ENCODE data around the gene FAM83D. TPM values are rescaled to one million over a fixed set of nuclear protein-coding genes. Genes with fewer than 3 reads are reported as not detected.

Gene FAM83D
- total and polyA plus RNA-seq, 2 donors (not counting 1 experiment from before 2014, with no cell fraction given): 0.82 to 1.7 TPM

DNA sequence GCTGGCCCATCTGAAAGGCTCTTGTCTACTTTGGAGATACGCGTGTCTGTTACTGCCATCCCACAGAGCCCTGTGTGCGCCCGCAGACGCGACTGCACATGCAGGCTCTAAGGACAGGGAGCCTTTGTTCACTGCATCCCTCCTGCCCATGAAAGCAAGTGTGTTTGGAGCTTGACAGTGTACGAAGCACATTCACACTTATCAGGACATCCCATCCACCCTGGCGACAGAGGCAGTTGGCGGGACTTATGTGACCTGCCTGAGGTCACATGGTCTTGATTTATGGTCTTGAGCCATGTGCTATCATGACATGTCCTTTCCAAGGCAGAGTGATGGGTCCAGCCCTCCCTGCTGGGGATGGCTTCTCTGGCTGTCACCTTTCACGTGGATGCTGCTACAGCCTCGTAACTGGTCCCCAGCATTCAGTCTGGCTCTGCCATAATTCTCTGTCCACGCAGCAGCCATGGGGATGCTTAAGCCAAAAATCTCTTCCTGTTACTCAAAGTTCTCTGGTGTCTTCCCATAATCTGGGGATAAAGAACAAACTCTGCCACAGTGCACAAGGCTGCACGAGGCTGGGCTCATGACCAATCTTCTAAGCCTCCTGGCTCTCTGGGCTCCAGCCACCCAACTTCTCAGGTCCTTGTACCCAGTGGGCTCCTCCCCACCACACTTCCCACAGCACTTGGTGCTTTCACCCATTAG is 36.3 kb upstream of the FAM83D start:
- H3K27me3 ChIP-seq (replicated peaks in 1 of 4; ENCODE audit: control extremely low read depth in 1 of 4, control insufficient read depth in 3 of 4, insufficient read depth in 4 of 4, low read length in 3 of 4): no peaks in the 10 kb centered on the region
- peaks cover 2 to 48% of the 10 kb centered on the region in 2 experiments for H3K36me3 ChIP-seq (replicated peaks in 1 of 2; ENCODE audit: control extremely low read depth in 1 of 2, control insufficient read depth in 1 of 2, extremely low read depth in 1 of 2, insufficient read depth in 2 of 2, low read length in 1 of 2)
- no peak overlapping the region for H3K4me3 ChIP-seq (ENCODE audit: control extremely low read depth in 1 of 5, extremely low read depth in 1 of 5, insufficient read depth in 1 of 5, low read depth in 2 of 5, low read length in 4 of 5)
- H3K9me3 ChIP-seq (ENCODE audit: control extremely low read depth in 1 of 3, control insufficient read depth in 2 of 3, insufficient read depth in 1 of 3, low read length in 2 of 3): peaks cover 0 to 4% (median 4%) of the 10 kb centered on the region in 3 donors
- peaks cover 14% of the 10 kb centered on the region for H4K20me1 ChIP-seq (ENCODE audit: control insufficient read depth, insufficient read depth, low read length, poor library complexity, severe bottlenecking)
- no peak overlapping the region for H2AFZ ChIP-seq (ENCODE audit: insufficient read depth, low read depth, low read length, poor library complexity, severe bottlenecking)
- no peak overlapping the region for H3K4me2 ChIP-seq (replicated peaks; ENCODE audit: low read depth, low read length, poor library complexity, severe bottlenecking)
- H3K27me3 Mint-ChIP-seq: no peaks in the 10 kb centered on the region
- H3K9ac ChIP-seq (ENCODE audit: low read length): no peak overlapping the region
- ATAC-seq (ENCODE audit: low read depth) (no peak), DNase-seq (no peak)
- 94% methylated on average over 13 of the region's 13 CpGs for WGBS (ENCODE audit: insufficient coverage)
- H3K4me3 Mint-ChIP-seq: no peak overlapping the region
- peaks cover 77% of the 10 kb centered on the region for H3K4me1 Mint-ChIP-seq
- peaks cover 49 to 88% of the 10 kb centered on the region in 2 donors for H3K4me1 ChIP-seq (ENCODE audit: control insufficient read depth in 2 of 2, insufficient read depth in 2 of 2, low read length in 2 of 2)
- H3K79me2 ChIP-seq (ENCODE audit: control insufficient read depth, insufficient read depth, low read length): peaks cover 90% of the 10 kb centered on the region
- H3K27ac Mint-ChIP-seq: peak overlapping the region; percentile 87
- ChIA-PET CTCF (interaction anchor here (1.4 to 11.0 kb wide), 6 partner anchors 9 to 83 kb away, joined by 4 to 141 read pairs (median 99); partner anchors contain the start of gene PPP1R16B), POLR2A (interaction anchor here (0.6 to 3.9 kb wide), 3 partner anchors 9 to 47 kb away, joined by 5 to 37 read pairs (median 20); no protein-coding TSS in a partner anchor)
- H3K27ac ChIP-seq (ENCODE audit: low read length in 2 of 2): peak overlapping the region; percentile 22 to 57
- intact Hi-C loops (cut with micrococcal nuclease): loop anchor here (5.0 kb wide), 2 partner anchors 63 to 143 kb away; partner anchors contain the start of gene ACTR5
- H3K9me3 Mint-ChIP-seq (ENCODE audit: insufficient read depth): no peaks in the 10 kb centered on the region
- TF ChIP-seq, protein P1, sequence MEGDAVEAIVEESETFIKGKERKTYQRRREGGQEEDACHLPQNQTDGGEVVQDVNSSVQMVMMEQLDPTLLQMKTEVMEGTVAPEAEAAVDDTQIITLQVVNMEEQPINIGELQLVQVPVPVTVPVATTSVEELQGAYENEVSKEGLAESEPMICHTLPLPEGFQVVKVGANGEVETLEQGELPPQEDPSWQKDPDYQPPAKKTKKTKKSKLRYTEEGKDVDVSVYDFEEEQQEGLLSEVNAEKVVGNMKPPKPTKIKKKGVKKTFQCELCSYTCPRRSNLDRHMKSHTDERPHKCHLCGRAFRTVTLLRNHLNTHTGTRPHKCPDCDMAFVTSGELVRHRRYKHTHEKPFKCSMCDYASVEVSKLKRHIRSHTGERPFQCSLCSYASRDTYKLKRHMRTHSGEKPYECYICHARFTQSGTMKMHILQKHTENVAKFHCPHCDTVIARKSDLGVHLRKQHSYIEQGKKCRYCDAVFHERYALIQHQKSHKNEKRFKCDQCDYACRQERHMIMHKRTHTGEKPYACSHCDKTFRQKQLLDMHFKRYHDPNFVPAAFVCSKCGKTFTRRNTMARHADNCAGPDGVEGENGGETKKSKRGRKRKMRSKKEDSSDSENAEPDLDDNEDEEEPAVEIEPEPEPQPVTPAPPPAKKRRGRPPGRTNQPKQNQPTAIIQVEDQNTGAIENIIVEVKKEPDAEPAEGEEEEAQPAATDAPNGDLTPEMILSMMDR (IDR thresholded peaks at IDR 0.05): no peak
- TF ChIP-seq EZH2 (IDR thresholded peaks at IDR 0.05; ENCODE audit: borderline replicate concordance, insufficient read depth, low read depth, low read length, poor library complexity, severe bottlenecking): no peak

DNA sequence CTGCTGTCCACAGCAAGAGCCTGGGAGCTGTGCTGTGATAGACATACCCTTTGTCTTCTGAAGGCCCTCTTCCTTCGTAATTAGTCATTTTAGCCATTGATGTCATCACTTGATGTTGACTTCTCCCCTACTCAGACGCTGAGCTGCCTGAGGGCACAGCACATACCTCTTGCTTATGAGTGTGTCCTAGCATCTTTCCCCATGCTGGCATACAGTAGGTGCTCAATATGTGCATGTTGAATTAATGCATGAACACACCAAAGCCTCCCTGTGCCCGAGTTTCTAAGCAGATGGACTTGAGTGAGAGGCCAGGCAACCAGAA is 35.8 kb upstream of the FAM83D start:
- peaks cover 90% of the 10 kb centered on the region for H3K79me2 ChIP-seq (ENCODE audit: control insufficient read depth, insufficient read depth, low read length)
- H3K4me1 ChIP-seq (ENCODE audit: control insufficient read depth in 2 of 2, insufficient read depth in 2 of 2, low read length in 2 of 2): peaks cover 45 to 82% of the 10 kb centered on the region in 2 donors
- H3K36me3 ChIP-seq (replicated peaks in 1 of 2; ENCODE audit: control extremely low read depth in 1 of 2, control insufficient read depth in 1 of 2, extremely low read depth in 1 of 2, insufficient read depth in 2 of 2, low read length in 1 of 2): peaks cover 2 to 53% of the 10 kb centered on the region in 2 experiments
- H3K27me3 ChIP-seq (replicated peaks in 1 of 4; ENCODE audit: control extremely low read depth in 1 of 4, control insufficient read depth in 3 of 4, insufficient read depth in 4 of 4, low read length in 3 of 4): no peaks in the 10 kb centered on the region
- peaks cover 14% of the 10 kb centered on the region for H4K20me1 ChIP-seq (ENCODE audit: control insufficient read depth, insufficient read depth, low read length, poor library complexity, severe bottlenecking)
- TF ChIP-seq, protein P1 (IDR thresholded peaks at IDR 0.05): no peak
- TF ChIP-seq EZH2 (IDR thresholded peaks at IDR 0.05; ENCODE audit: borderline replicate concordance, insufficient read depth, low read depth, low read length, poor library complexity, severe bottlenecking): no peak
- no peak overlapping the region for H3K4me3 ChIP-seq (ENCODE audit: control extremely low read depth in 1 of 5, extremely low read depth in 1 of 5, insufficient read depth in 1 of 5, low read depth in 2 of 5, low read length in 4 of 5)
- peak overlapping the region; percentile 87 for H3K27ac Mint-ChIP-seq
- intact Hi-C loops (cut with micrococcal nuclease): loop anchor here (5.0 kb wide), 2 partner anchors 63 to 143 kb away; partner anchors contain the start of gene ACTR5
- H3K4me1 Mint-ChIP-seq: peaks cover 72% of the 10 kb centered on the region
- no peak overlapping the region for H2AFZ ChIP-seq (ENCODE audit: insufficient read depth, low read depth, low read length, poor library complexity, severe bottlenecking)
- H3K9me3 Mint-ChIP-seq (ENCODE audit: insufficient read depth): no peaks in the 10 kb centered on the region
- POLR2A ChIA-PET: interaction anchor here (3.8 to 3.9 kb wide), 2 partner anchors 10 to 15 kb away, joined by 20 to 37 read pairs; no protein-coding TSS in a partner anchor
- H3K4me2 ChIP-seq (replicated peaks; ENCODE audit: low read depth, low read length, poor library complexity, severe bottlenecking): no peak overlapping the region
- peaks cover 0 to 4% (median 4%) of the 10 kb centered on the region in 3 donors for H3K9me3 ChIP-seq (ENCODE audit: control extremely low read depth in 1 of 3, control insufficient read depth in 2 of 3, insufficient read depth in 1 of 3, low read length in 2 of 3)
- CTCF ChIA-PET: interaction anchor here (1.2 to 11.0 kb wide), 7 partner anchors 9 to 241 kb away, joined by 3 to 141 read pairs (median 84); partner anchors contain the start of genes ACTR5 and PPP1R16B
- H3K27me3 Mint-ChIP-seq: no peaks in the 10 kb centered on the region
- 92% methylated on average over 3 of the region's 3 CpGs for WGBS (ENCODE audit: insufficient coverage)
- ATAC-seq (ENCODE audit: low read depth): no peak
- H3K9ac ChIP-seq (ENCODE audit: low read length): no peak overlapping the region
- no peak overlapping the region for H3K4me3 Mint-ChIP-seq
- peak overlapping the region; percentile 22 to 57 for H3K27ac ChIP-seq (ENCODE audit: low read length in 2 of 2)
- DNase-seq: no peak
